BJ (cell line): ENCODE data around the gene UGT2A3. TPM values are rescaled to one million over a fixed set of nuclear protein-coding genes. Genes with fewer than 3 reads are reported as not detected.

Experiments used
- CTCF ChIA-PET: fragments of 350-600 bp; formaldehyde crosslinking; extraction: SDS; loops from one replicate; lab custom pipeline; 2021; ENCODE audit warnings: antibody characterized with exemption, inconsistent platforms; lab: Yijun Ruan, JAX
- POLR2A ChIA-PET: fragments of 300-600 bp; sonication (Branson Sonifier 250); formaldehyde crosslinking; extraction: SDS; loops from one replicate; lab custom pipeline; 2021; ENCODE audit warnings: antibody characterized with exemption; lab: Charles Lee
- DNase-seq: peaks from one replicate; pipeline ENCODE4 v3.0.0-alpha.2; 2011; ENCODE audit warnings: low read depth
- H3K27me3 ChIP-seq: 2 replicates; pipeline ENCODE4 v1.6.0; 2011; ENCODE audit warnings: low read length; ENCODE audit not compliant: control insufficient read depth, insufficient read depth
- H3K36me3 ChIP-seq: 2 replicates; pipeline ENCODE4 v1.5.1; 2011; ENCODE audit warnings: low read length; ENCODE audit not compliant: control insufficient read depth, insufficient read depth
- H3K4me3 ChIP-seq: 2 replicates; pipeline ENCODE4 v1.5.1; 2011; ENCODE audit warnings: low read depth, mild to moderate bottlenecking, control low read depth, low read length
- CTCF ChIP-seq: IDR thresholded peaks from 2 replicates; pipeline ENCODE4 v1.5.1; 2011; ENCODE audit warnings: low read depth, mild to moderate bottlenecking, control low read depth, inconsistent platforms, low read length, moderate library complexity; ENCODE audit not compliant: insufficient read depth
- polyA plus RNA-seq: library from polyadenylated mRNA; depleted of rRNA; stranded (reverse); fragments of >200 nt; gene quantifications from 2 replicates; pipeline ENCODE4 v1.2.3, GENCODE V29; 2011; rRNA removed
- small RNA-seq: library from RNA; depleted of rRNA; stranded (forward); fragments of <200 nt; gene quantifications from one replicate; pipeline ENCODE3, GENCODE V24; 2012; ENCODE audit warnings: low replicate concordance, low read depth; ENCODE audit not compliant: insufficient read length

The UGT2A3 gene
- polyA plus RNA-seq, 1 experiment, result not detected

- no peak for DNase-seq
- no peak for TF ChIP-seq CTCF
- Histone ChIP-seq H3K4me3 (no peak overlapping the region), H3K36me3 (no peaks in the 10 kb centered on the region), H3K27me3 (no peaks in the 10 kb centered on the region)
- POLR2A ChIA-PET, result no interaction called here
- CTCF ChIA-PET, result no interaction called here
These were observed 55.9 kb downstream of the UGT2A3 start for GRCh38 chr4:68895561-68896198.

- Histone ChIP-seq H3K27me3 (no peaks in the 10 kb centered on the region), H3K36me3 (no peaks in the 10 kb centered on the region), H3K4me3 (no peak overlapping the region)
- TF ChIP-seq CTCF, result no peak
- DNase-seq, result no peak
- CTCF ChIA-PET, result no interaction called here
- POLR2A ChIA-PET, result no interaction called here
These were observed 58.7 kb downstream of the UGT2A3 start for GRCh38 chr4:68892861-68893260.

- no peaks in the 10 kb centered on the region for H3K27me3 ChIP-seq
- H3K4me3 ChIP-seq, result no peak overlapping the region
- no peak for TF ChIP-seq CTCF
- ChIA-PET POLR2A (no interaction called here), CTCF (no interaction called here)
- no peaks in the 10 kb centered on the region for H3K36me3 ChIP-seq
- DNase-seq, result no peak
These were observed 59.9 kb downstream of the UGT2A3 start for GRCh38 chr4:68891678-68892077.

GRCh38 chr4:68885545-68885944, 66.1 kb downstream of the UGT2A3 start:
- no peak overlapping the region for H3K4me3 ChIP-seq
- DNase-seq, result no peak
- POLR2A ChIA-PET, result no interaction called here
- H3K27me3 ChIP-seq, result no peaks in the 10 kb centered on the region
- TF ChIP-seq CTCF, result no peak
- no peaks in the 10 kb centered on the region for H3K36me3 ChIP-seq
- CTCF ChIA-PET, result no interaction called here

GRCh38 chr4:68883870-68884269, 67.7 kb downstream of the UGT2A3 start:
- Histone ChIP-seq H3K27me3 (no peaks in the 10 kb centered on the region), H3K36me3 (no peaks in the 10 kb centered on the region), H3K4me3 (no peak overlapping the region)
- DNase-seq, result no peak
- ChIA-PET POLR2A (no interaction called here), CTCF (no interaction called here)
- TF ChIP-seq CTCF, result no peak

Small RNA genes within 50 kb of the gene (small RNA-seq; reads per million reads assigned to genes)
- gene AC021146.3 (not detected), gene AC021146.6 (not detected)

Other genes starting within 250 kb of the UGT2A3 start
- gene UGT2B10, start 135.8 kb downstream of the UGT2A3 start, polyA plus RNA-seq, result not detected in 2 replicates
- not detected in 2 replicates for gene UGT2B7, start 144.7 kb upstream of the UGT2A3 start, polyA plus RNA-seq